Renal cortex interstitium (tissue), 11 donors: ENCODE measurements around the gene TCHP. TPM values are rescaled to one million over a fixed set of nuclear protein-coding genes. Genes with fewer than 3 reads are reported as not detected.

ENCODE experiments used
- DNase-seq, 11 donors: peaks; one replicate each; pipeline ENCODE4 v3.0.0-alpha.2; 2013; ENCODE audit warnings: low read depth in 9 of 11, low spot score in 4 of 11; ENCODE audit errors: extremely low read depth in 1 of 11
- polyA plus RNA-seq, 3 donors: library from polyadenylated mRNA; unstranded; fragments of 120-200 nt; gene quantifications; one replicate each; pipeline ENCODE4 v1.2.1, GENCODE V29; 2013; ENCODE audit not compliant: insufficient read length in 3 of 3

The TCHP gene
- polyA plus RNA-seq, 3 donors, result 23.0 to 30.5 (median 27.8) TPM

GRCh38 chr12:109947521-109947920 is 47.4 kb downstream of the TCHP start:
- no peak for DNase-seq

GRCh38 chr12:109948368-109948767 is 48.3 kb downstream of the TCHP start:
- DNase-seq, result no peak

GRCh38 chr12:109949089-109949488 is 49.0 kb downstream of the TCHP start:
- DNase-seq, result peak in 5 of 11 donors; percentile 40 to 75 (median 68)

GRCh38 chr12:109950625-109951024 is 50.6 kb downstream of the TCHP start:
- DNase-seq, result no peak

- no peak for DNase-seq
Observed at GRCh38 chr12:109951136-109951535, 51.1 kb downstream of the TCHP start.

- DNase-seq, result no peak
Observed at GRCh38 chr12:109951751-109952150, 51.7 kb downstream of the TCHP start.

GRCh38 chr12:109952160-109952858 is 52.2 kb downstream of the TCHP start:
- no peak for DNase-seq

GRCh38 chr12:109952873-109953272 is 52.8 kb downstream of the TCHP start:
- DNase-seq, result no peak

- DNase-seq, result no peak
Observed at GRCh38 chr12:109953656-109954055, 53.6 kb downstream of the TCHP start.

GRCh38 chr12:109958374-109958773 is 58.3 kb downstream of the TCHP start:
- DNase-seq, result no peak

GRCh38 chr12:109959411-109960093 is 59.5 kb downstream of the TCHP start:
- no peak for DNase-seq

GRCh38 chr12:109961201-109961600 is 61.1 kb downstream of the TCHP start:
- DNase-seq, result no peak

GRCh38 chr12:109961612-109962011 is 61.5 kb downstream of the TCHP start:
- DNase-seq, result no peak

- no peak for DNase-seq
Observed at GRCh38 chr12:109962398-109962797, 62.3 kb downstream of the TCHP start.

- no peak for DNase-seq
Observed at GRCh38 chr12:109963330-109963729, 63.3 kb downstream of the TCHP start.

- DNase-seq, result no peak
Observed at GRCh38 chr12:109963743-109964429, 63.8 kb downstream of the TCHP start.

- DNase-seq, result no peak
Observed at GRCh38 chr12:109966546-109966945, 66.5 kb downstream of the TCHP start.

- DNase-seq, result no peak
Observed at GRCh38 chr12:109967383-109968031, 67.4 kb downstream of the TCHP start.
